HepG2 (cell line): ENCODE measurements around the gene ANKRD11.
"Not testable (repeated sequence)": the region's sequence is repeated elsewhere in the genome, so short reads cannot be mapped to it uniquely, and the experiment has no call there.

Experiments used
- POGZ ChIP-seq: sonication (generic); formaldehyde crosslinking; IDR thresholded peaks from 2 replicates; pipeline ENCODE4 v1.4.0; 2020; ENCODE audit warnings: mild to moderate bottlenecking, missing genetic modification reagents
- POLR2A ChIP-seq, 2 experiments: IDR thresholded peaks; 2 replicates each; pipeline ENCODE4 v1.6.1; 2011; ENCODE audit warnings: low read depth in 2 of 2, low read length in 2 of 2, mild to moderate bottlenecking in 1 of 2, moderate library complexity in 1 of 2; ENCODE audit not compliant: insufficient read depth in 1 of 2
- ZBTB43 ChIP-seq: sonication (generic); formaldehyde crosslinking; conservative IDR thresholded peaks from 2 replicates; pipeline ENCODE4 v1.4.0; 2020; ENCODE audit warnings: missing genetic modification reagents
- ZNF530 ChIP-seq: sonication (generic); formaldehyde crosslinking; IDR thresholded peaks from 2 replicates; pipeline ENCODE4 v1.5.0; 2020; ENCODE audit warnings: low read depth, mild to moderate bottlenecking, missing genetic modification reagents

GRCh38 chr16:89259901-89260300 is 230.5 kb downstream of the ANKRD11 start:
- not testable (repeated sequence) for TF ChIP-seq POGZ (CRISPR knock-in tag); ZNF530; POLR2A (IDR thresholded peaks at IDR 0.05; ENCODE audit: insufficient read depth in 1 of 2, low read depth in 2 of 2, low read length in 2 of 2); ZBTB43 (CRISPR knock-in tag)
